ENCODE results near the gene EIF4H.

EIF4H gene

GRCh38 chr7:74183142-74183541 lies 9.0 kb downstream of the EIF4H start:
- DNase-seq (ENCODE audit: insufficient read length, low spot score) (no peak), FAIRE-seq (no peak)
- TF ChIP-seq PAX5 (IDR thresholded peaks at IDR 0.05; ENCODE audit: insufficient read depth, low read length, severe bottlenecking) (no peak), TAF1 (IDR thresholded peaks at IDR 0.05; ENCODE audit: low read depth, low read length) (no peak), POLR2A (IDR thresholded peaks at IDR 0.05; ENCODE audit: low read depth, low read length) (no peak), POLR2AphosphoS5 (IDR thresholded peaks at IDR 0.05; ENCODE audit: low read depth, low read length) (no peak), SPI1 (IDR thresholded peaks at IDR 0.05; ENCODE audit: low read depth, low read length) (no peak), POU2F2 (IDR thresholded peaks at IDR 0.05; ENCODE audit: low read depth, low read length) (no peak)

- FAIRE-seq (peak; percentile 64), DNase-seq (ENCODE audit: insufficient read length, low spot score) (no peak)
- no peak for TF ChIP-seq TAF1 (IDR thresholded peaks at IDR 0.05; ENCODE audit: low read depth, low read length)
- TF ChIP-seq POU2F2 (IDR thresholded peaks at IDR 0.05; ENCODE audit: low read depth, low read length), result no peak
- no peak for TF ChIP-seq POLR2A (IDR thresholded peaks at IDR 0.05; ENCODE audit: low read depth, low read length)
- no peak for TF ChIP-seq PAX5 (IDR thresholded peaks at IDR 0.05; ENCODE audit: insufficient read depth, low read length, severe bottlenecking)
- TF ChIP-seq SPI1 (IDR thresholded peaks at IDR 0.05; ENCODE audit: low read depth, low read length), result no peak
- TF ChIP-seq POLR2AphosphoS5 (IDR thresholded peaks at IDR 0.05; ENCODE audit: low read depth, low read length), result no peak
These were observed 9.7 kb downstream of the EIF4H start for GRCh38 chr7:74183653-74184450.

- TF ChIP-seq POU2F2 (IDR thresholded peaks at IDR 0.05; ENCODE audit: low read depth, low read length) (no peak), POLR2A (IDR thresholded peaks at IDR 0.05; ENCODE audit: low read depth, low read length) (no peak), TAF1 (IDR thresholded peaks at IDR 0.05; ENCODE audit: low read depth, low read length) (no peak), POLR2AphosphoS5 (IDR thresholded peaks at IDR 0.05; ENCODE audit: low read depth, low read length) (no peak), PAX5 (IDR thresholded peaks at IDR 0.05; ENCODE audit: insufficient read depth, low read length, severe bottlenecking) (no peak), SPI1 (IDR thresholded peaks at IDR 0.05; ENCODE audit: low read depth, low read length) (no peak)
- DNase-seq (ENCODE audit: insufficient read length, low spot score) (no peak), FAIRE-seq (no peak)
These were observed 10.9 kb downstream of the EIF4H start for GRCh38 chr7:74185016-74185415.

DNA sequence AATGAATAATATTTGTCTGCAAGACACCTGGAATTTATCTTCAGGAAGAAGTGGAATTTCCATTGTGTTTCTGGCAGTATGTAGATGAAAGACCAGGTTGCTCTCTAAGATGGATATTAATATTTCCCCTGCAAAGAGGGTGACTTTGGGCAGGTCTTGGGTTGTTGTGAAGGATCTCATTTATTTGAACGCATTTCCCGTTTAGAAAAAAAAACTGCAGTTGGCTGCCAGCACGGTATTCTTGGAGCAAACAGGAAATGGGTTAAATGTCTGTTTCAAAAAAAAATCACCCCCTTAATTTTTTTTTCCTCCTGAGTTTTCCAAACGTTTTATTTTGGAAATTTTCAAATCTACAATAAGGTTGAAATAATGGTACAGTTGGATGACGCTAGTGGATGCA lies 11.5 kb downstream of the EIF4H start:
- TF ChIP-seq POLR2A (IDR thresholded peaks at IDR 0.05; ENCODE audit: low read depth, low read length), result no peak
- TF ChIP-seq TAF1 (IDR thresholded peaks at IDR 0.05; ENCODE audit: low read depth, low read length), result no peak
- no peak for TF ChIP-seq POLR2AphosphoS5 (IDR thresholded peaks at IDR 0.05; ENCODE audit: low read depth, low read length)
- no peak for TF ChIP-seq SPI1 (IDR thresholded peaks at IDR 0.05; ENCODE audit: low read depth, low read length)
- no peak for TF ChIP-seq PAX5 (IDR thresholded peaks at IDR 0.05; ENCODE audit: insufficient read depth, low read length, severe bottlenecking)
- no peak for TF ChIP-seq POU2F2 (IDR thresholded peaks at IDR 0.05; ENCODE audit: low read depth, low read length)
- FAIRE-seq, result no peak
- DNase-seq (ENCODE audit: insufficient read length, low spot score), result no peak

- FAIRE-seq (no peak), DNase-seq (ENCODE audit: insufficient read length, low spot score) (no peak)
- TF ChIP-seq POU2F2 (IDR thresholded peaks at IDR 0.05; ENCODE audit: low read depth, low read length) (no peak), POLR2AphosphoS5 (IDR thresholded peaks at IDR 0.05; ENCODE audit: low read depth, low read length) (no peak), PAX5 (IDR thresholded peaks at IDR 0.05; ENCODE audit: insufficient read depth, low read length, severe bottlenecking) (no peak), POLR2A (IDR thresholded peaks at IDR 0.05; ENCODE audit: low read depth, low read length) (no peak), SPI1 (IDR thresholded peaks at IDR 0.05; ENCODE audit: low read depth, low read length) (no peak), TAF1 (IDR thresholded peaks at IDR 0.05; ENCODE audit: low read depth, low read length) (no peak)
These were observed 13.9 kb downstream of the EIF4H start for GRCh38 chr7:74187915-74188675.

DNA sequence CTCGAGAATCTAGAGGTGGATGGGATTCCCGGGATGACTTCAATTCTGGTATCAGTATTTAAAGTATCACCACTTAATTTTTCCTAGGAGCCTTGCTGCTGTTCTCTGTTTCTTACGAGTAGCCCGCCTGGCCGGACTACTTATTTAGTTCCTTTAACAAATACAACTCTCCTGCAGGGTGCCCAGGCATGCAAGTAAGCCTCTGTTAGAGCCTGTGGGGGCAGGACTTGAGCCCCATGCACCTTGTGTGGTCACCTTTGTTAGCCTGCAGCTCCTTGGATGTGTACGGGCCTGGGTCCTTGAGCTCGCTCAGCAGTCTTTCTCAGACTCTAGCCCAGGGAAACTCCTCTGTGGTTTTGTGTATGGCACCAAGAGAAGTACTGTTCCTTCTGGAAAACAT lies 16.1 kb downstream of the EIF4H start:
- DNase-seq (ENCODE audit: insufficient read length, low spot score) (no peak), FAIRE-seq (no peak)
- TF ChIP-seq POLR2AphosphoS5 (IDR thresholded peaks at IDR 0.05; ENCODE audit: low read depth, low read length) (no peak), TAF1 (IDR thresholded peaks at IDR 0.05; ENCODE audit: low read depth, low read length) (no peak), PAX5 (IDR thresholded peaks at IDR 0.05; ENCODE audit: insufficient read depth, low read length, severe bottlenecking) (no peak), POU2F2 (IDR thresholded peaks at IDR 0.05; ENCODE audit: low read depth, low read length) (no peak), SPI1 (IDR thresholded peaks at IDR 0.05; ENCODE audit: low read depth, low read length) (no peak)

DNA sequence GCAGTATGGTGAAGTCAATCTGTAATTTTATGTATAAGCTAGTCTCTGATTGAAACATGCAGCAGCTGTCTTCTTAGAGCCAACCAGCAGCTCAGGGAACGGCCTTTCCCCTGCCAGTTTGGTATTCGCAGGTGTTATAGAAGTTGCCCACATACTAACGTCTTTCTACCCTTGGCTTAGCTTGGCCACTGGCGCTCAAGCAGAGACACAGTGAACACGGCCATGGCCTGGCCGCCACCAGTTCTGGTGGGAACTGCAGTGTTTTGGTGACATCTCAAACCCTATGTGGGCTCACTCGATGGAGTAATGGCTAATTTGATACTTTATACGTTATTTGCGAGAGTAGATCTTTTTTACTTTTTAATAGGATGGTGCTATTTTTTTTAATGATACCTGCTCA lies 17.1 kb downstream of the EIF4H start:
- no peak for TF ChIP-seq TAF1 (IDR thresholded peaks at IDR 0.05; ENCODE audit: low read depth, low read length)
- no peak for DNase-seq (ENCODE audit: insufficient read length, low spot score)
- no peak for FAIRE-seq

DNA sequence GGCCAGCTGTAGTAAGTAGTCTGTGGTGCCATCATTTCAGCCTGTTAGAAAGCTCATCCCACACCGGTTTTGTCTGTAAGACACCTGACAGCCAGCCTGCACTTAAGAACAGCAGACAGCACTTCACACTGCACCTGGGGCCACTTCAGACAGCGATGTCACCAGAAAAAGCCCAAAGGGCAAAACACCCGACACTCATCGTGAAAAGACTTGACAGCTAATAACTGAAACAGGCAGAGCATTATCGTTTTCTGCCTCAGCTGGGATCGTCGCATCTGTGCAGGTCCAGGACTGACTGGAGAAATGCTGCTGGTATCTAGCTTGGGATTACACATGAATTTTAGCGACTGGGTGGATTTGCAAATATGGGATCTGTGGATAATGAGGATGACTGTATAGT lies 18.9 kb downstream of the EIF4H start:
- DNase-seq (ENCODE audit: insufficient read length, low spot score), result no peak
- TF ChIP-seq POLR2A (IDR thresholded peaks at IDR 0.05; ENCODE audit: low read depth, low read length) (no peak), POU2F2 (IDR thresholded peaks at IDR 0.05; ENCODE audit: low read depth, low read length) (no peak)
- FAIRE-seq, result no peak

- FAIRE-seq, result no peak
- TF ChIP-seq TAF1 (IDR thresholded peaks at IDR 0.05; ENCODE audit: low read depth, low read length) (no peak), POLR2AphosphoS5 (IDR thresholded peaks at IDR 0.05; ENCODE audit: low read depth, low read length) (peak; percentile 62)
- DNase-seq (ENCODE audit: insufficient read length, low spot score), result no peak
These were observed 19.8 kb downstream of the EIF4H start for GRCh38 chr7:74193913-74194312.

DNA sequence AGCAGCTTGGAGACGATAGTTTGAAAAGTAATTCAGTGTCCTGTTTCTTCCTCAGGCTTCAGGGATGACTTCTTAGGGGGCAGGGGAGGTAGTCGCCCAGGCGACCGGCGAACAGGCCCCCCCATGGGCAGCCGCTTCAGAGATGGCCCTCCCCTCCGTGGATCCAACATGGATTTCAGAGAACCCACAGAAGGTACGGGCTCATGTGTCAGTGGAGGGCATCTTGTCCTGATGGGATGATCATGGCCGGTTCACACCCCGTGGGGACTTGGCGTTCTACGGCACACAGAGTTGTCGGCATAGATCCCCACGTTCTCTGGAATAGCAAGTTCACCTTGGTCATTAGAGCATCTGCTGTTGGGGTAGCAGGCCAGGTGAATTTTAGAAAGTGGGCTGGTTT lies 20.5 kb downstream of the EIF4H start:
- FAIRE-seq, result no peak
- DNase-seq (ENCODE audit: insufficient read length, low spot score), result no peak
- TF ChIP-seq POLR2A (IDR thresholded peaks at IDR 0.05; ENCODE audit: low read depth, low read length) (peak; percentile 52; the same call in 1 of the 2 replicates), POU2F2 (IDR thresholded peaks at IDR 0.05; ENCODE audit: low read depth, low read length) (no peak), SPI1 (IDR thresholded peaks at IDR 0.05; ENCODE audit: low read depth, low read length) (no peak), POLR2AphosphoS5 (IDR thresholded peaks at IDR 0.05; ENCODE audit: low read depth, low read length) (peak; percentile 43), PAX5 (IDR thresholded peaks at IDR 0.05; ENCODE audit: insufficient read depth, low read length, severe bottlenecking) (no peak), TAF1 (IDR thresholded peaks at IDR 0.05; ENCODE audit: low read depth, low read length) (no peak)
